ENCODE measurements around the gene SSBP3. TPM values are rescaled to one million over a fixed set of nuclear protein-coding genes. Genes with fewer than 3 reads are reported as not detected.
"Not testable (repeated sequence)": the region's sequence is repeated elsewhere in the genome, so short reads cannot be mapped to it uniquely, and the experiment has no call there.

The SSBP3 gene
- total RNA-seq, 2 experiments from 2014 or later = 90.0 TPM

DNA sequence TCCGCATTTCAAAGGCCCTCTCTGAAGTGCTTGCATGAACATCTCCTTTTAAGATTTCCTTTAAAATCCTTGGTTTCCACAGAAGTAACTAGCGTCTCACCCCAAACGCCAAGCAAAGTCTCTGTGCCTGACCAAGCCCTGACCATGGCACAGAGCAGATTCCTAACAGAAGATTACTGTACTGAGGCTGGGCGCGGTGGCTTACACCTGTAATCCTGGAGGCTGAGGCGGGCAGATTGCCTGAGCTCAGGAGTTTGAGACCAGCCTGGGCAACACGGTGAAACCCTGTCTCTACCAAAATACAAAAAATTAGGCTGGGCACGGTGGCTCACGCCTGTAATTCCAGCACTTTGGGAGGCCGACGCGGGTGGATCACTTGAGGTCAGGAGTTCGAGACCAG lies 60.6 kb downstream of the SSBP3 start:
- H3K4me1 Mint-ChIP-seq; H3K27me3 Mint-ChIP-seq; H3K27ac Mint-ChIP-seq; DNase-seq; H3K4me3 Mint-ChIP-seq; CTCF ChIA-PET; H3K36me3 Mint-ChIP-seq (ENCODE audit: low read depth); H3K9me3 Mint-ChIP-seq: not testable (repeated sequence)
- POLR2A ChIA-PET = interaction anchor here (1.1 kb wide), 1 partner anchor 10 kb away, joined by 3 read pairs; no protein-coding TSS in a partner anchor

GRCh38 chr1:54345116-54345515 lies 61.1 kb downstream of the SSBP3 start:
- no peak for DNase-seq
- H3K27ac Mint-ChIP-seq = no peak overlapping the region
- no peak overlapping the region for H3K4me3 Mint-ChIP-seq
- H3K36me3 Mint-ChIP-seq (ENCODE audit: low read depth) = no peaks in the 10 kb centered on the region
- POLR2A ChIA-PET = interaction anchor here (1.1 kb wide), 1 partner anchor 11 kb away, joined by 3 read pairs; no protein-coding TSS in a partner anchor
- peaks cover 9% of the 10 kb centered on the region for H3K4me1 Mint-ChIP-seq
- H3K9me3 Mint-ChIP-seq = no peaks in the 10 kb centered on the region
- H3K27me3 Mint-ChIP-seq = no peaks in the 10 kb centered on the region
- CTCF ChIA-PET = no interaction called here

DNA sequence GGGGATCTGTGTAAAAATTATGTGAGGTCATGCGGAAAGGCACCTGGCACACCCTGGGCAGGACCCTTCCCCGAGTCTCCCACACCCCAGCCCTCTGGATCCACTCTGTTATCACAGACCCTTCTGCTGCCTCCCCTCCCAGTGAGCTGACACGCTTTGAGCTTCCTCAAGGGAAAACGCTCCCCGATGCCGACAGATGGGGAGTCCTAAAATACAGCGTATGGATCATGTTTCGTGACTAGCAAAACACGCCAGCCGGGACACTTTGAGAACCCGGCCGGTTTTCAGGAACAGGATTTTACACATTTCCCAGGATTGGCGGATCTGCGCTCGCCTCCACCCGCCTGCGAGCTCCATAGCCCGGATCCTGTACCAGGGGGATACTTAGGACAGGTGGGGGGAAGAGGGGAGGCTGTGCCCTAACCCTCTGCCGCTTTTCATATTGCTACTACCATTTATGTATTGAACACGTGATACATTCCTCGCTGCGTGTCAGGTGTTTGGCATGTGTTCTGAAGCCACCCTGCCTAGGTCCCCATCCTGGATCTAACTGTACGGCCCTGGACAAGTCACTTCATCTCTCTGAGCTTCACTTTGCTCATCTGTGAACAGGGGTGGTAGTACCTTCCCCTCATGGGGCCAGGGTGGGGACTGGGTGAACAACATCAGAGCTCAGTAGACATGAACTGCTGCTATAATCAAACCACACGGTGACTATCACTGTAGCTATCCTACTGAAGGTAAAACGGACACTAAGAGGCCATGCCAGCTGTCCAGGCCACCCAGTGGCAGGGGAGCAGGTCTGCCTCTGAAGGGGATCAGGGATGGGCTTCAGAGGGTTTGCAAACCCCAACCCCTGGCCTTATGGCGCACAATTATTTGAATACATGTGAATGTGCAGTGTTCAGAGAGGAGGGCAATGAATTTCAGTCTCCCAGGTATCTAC lies 63.2 kb downstream of the SSBP3 start:
- no peak overlapping the region for H3K27ac Mint-ChIP-seq
- no peaks in the 10 kb centered on the region for H3K36me3 Mint-ChIP-seq (ENCODE audit: low read depth)
- H3K4me3 Mint-ChIP-seq = no peak overlapping the region
- H3K27me3 Mint-ChIP-seq = no peaks in the 10 kb centered on the region
- ChIA-PET CTCF (no interaction called here), POLR2A (no interaction called here)
- H3K9me3 Mint-ChIP-seq = no peaks in the 10 kb centered on the region
- DNase-seq = no peak
- peaks cover 10% of the 10 kb centered on the region for H3K4me1 Mint-ChIP-seq

GRCh38 chr1:54342288-54342687 lies 63.9 kb downstream of the SSBP3 start:
- Mint-ChIP-seq H3K9me3 (no peaks in the 10 kb centered on the region), H3K36me3 (ENCODE audit: low read depth) (no peaks in the 10 kb centered on the region), H3K4me1 (peaks cover 8% of the 10 kb centered on the region), H3K4me3 (no peak overlapping the region), H3K27me3 (no peaks in the 10 kb centered on the region), H3K27ac (no peak overlapping the region)
- no peak for DNase-seq
- POLR2A ChIA-PET = no interaction called here
- CTCF ChIA-PET = no interaction called here

GRCh38 chr1:54341763-54342162 lies 64.4 kb downstream of the SSBP3 start:
- CTCF ChIA-PET = no interaction called here

DNA sequence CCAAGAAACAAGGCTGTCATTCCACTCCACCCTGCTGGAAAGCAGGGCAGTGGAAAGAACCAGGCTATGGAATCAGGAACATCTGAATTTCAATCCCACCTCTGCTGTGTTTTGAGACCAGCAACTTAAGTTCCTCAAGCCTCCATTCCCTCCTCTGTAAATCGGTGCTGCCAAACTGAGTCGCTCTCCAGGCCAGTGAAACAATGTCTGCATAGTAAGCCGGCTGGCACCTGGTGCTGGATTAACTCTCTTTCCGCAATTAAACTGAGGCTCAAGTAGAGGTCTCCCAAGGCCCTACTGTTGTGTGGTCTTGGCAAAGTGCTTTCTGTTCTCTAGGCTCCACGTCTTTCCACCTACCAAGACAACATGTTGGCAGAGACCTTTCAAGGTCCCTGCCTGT lies 65.3 kb downstream of the SSBP3 start:
- H3K9me3 Mint-ChIP-seq = no peaks in the 10 kb centered on the region
- H3K36me3 Mint-ChIP-seq (ENCODE audit: low read depth) = no peaks in the 10 kb centered on the region
- no peaks in the 10 kb centered on the region for H3K27me3 Mint-ChIP-seq
- CTCF ChIA-PET = no interaction called here
- no peak overlapping the region for H3K4me3 Mint-ChIP-seq
- DNase-seq = no peak
- POLR2A ChIA-PET = no interaction called here
- no peak overlapping the region for H3K27ac Mint-ChIP-seq
- H3K4me1 Mint-ChIP-seq = peaks cover 8% of the 10 kb centered on the region

More at GRCh38 chr1:54341763-54342162, 64.4 kb downstream of the SSBP3 start:
- H3K36me3 Mint-ChIP-seq (ENCODE audit: low read depth) = no peaks in the 10 kb centered on the region
- no peak overlapping the region for H3K27ac Mint-ChIP-seq
- no peaks in the 10 kb centered on the region for H3K9me3 Mint-ChIP-seq
- no peak for DNase-seq
- H3K4me1 Mint-ChIP-seq = peaks cover 8% of the 10 kb centered on the region
- H3K4me3 Mint-ChIP-seq = no peak overlapping the region
- no peaks in the 10 kb centered on the region for H3K27me3 Mint-ChIP-seq
- POLR2A ChIA-PET = no interaction called here

GRCh38 chr1:54340434-54340833 lies 65.8 kb downstream of the SSBP3 start:
- POLR2A ChIA-PET = no interaction called here
- H3K27me3 Mint-ChIP-seq = no peaks in the 10 kb centered on the region
- no peak overlapping the region for H3K27ac Mint-ChIP-seq
- H3K4me3 Mint-ChIP-seq = no peak overlapping the region
- peaks cover 8% of the 10 kb centered on the region for H3K4me1 Mint-ChIP-seq
- H3K9me3 Mint-ChIP-seq = no peaks in the 10 kb centered on the region
- H3K36me3 Mint-ChIP-seq (ENCODE audit: low read depth) = no peaks in the 10 kb centered on the region
- CTCF ChIA-PET = no interaction called here
- DNase-seq = no peak

DNA sequence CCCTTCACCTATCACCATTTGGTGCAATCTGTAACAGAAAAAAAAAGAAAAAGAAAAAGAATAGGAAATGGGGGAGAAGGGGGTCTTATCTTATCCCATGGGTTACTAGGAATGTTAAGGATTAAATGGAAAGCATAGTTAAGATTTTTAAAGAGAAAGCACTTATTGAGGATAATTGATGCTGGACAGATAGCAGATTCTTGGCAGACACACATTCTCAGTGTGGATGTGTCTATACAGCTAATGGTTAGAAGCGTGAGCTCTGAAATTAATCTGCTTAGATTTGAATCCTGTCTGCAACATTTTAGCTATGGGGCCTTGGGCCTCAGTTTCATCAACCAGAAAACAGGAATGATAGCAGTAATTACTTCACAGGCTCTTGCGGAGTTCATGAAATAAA lies 67.1 kb downstream of the SSBP3 start:
- Mint-ChIP-seq H3K27ac (no peak overlapping the region), H3K36me3 (ENCODE audit: low read depth) (no peaks in the 10 kb centered on the region), H3K9me3 (no peaks in the 10 kb centered on the region), H3K4me1 (peaks cover 8% of the 10 kb centered on the region), H3K4me3 (no peak overlapping the region), H3K27me3 (no peaks in the 10 kb centered on the region)
- ChIA-PET POLR2A (no interaction called here), CTCF (no interaction called here)
- no peak for DNase-seq

GRCh38 chr1:54338464-54338863 lies 67.7 kb downstream of the SSBP3 start:
- CTCF ChIA-PET = no interaction called here
- DNase-seq = no peak
- Mint-ChIP-seq H3K27ac (no peak overlapping the region), H3K27me3 (no peaks in the 10 kb centered on the region), H3K36me3 (ENCODE audit: low read depth) (no peaks in the 10 kb centered on the region), H3K9me3 (no peaks in the 10 kb centered on the region), H3K4me3 (no peak overlapping the region), H3K4me1 (peaks cover 8% of the 10 kb centered on the region)
- POLR2A ChIA-PET = no interaction called here

- no peaks in the 10 kb centered on the region for H3K27me3 Mint-ChIP-seq
- H3K27ac Mint-ChIP-seq = no peak overlapping the region
- no peaks in the 10 kb centered on the region for H3K36me3 Mint-ChIP-seq (ENCODE audit: low read depth)
- no peak for DNase-seq
- ChIA-PET CTCF (no interaction called here), POLR2A (no interaction called here)
- no peak overlapping the region for H3K4me3 Mint-ChIP-seq
- peaks cover 8% of the 10 kb centered on the region for H3K4me1 Mint-ChIP-seq
- H3K9me3 Mint-ChIP-seq = no peaks in the 10 kb centered on the region
Observed at GRCh38 chr1:54337928-54338327, 68.3 kb downstream of the SSBP3 start.

GRCh38 chr1:54337034-54337433 lies 69.2 kb downstream of the SSBP3 start:
- POLR2A ChIA-PET = no interaction called here
- no peak overlapping the region for H3K27ac Mint-ChIP-seq

DNA sequence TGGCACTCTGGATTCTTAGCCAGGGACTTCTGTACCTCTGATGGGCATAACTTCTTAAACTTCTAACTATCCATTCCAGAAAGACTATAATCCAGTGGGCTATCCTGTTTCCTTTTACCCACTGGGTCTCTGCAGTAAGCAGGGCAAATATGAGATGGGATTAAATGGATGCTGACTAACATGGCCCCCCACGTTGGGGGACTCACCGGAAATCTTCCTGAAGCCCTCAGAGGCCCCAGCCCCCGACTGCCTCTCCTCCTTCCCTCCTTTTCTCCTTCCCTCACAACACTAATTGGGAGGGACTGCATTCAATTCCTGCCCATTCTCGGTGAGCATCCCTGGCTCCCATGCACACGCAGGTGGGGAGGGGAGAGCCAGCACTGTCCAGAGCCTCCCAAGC lies 70.1 kb downstream of the SSBP3 start:
- H3K9me3 Mint-ChIP-seq = no peaks in the 10 kb centered on the region
- CTCF ChIA-PET = no interaction called here
- no peak for DNase-seq
- no peaks in the 10 kb centered on the region for H3K36me3 Mint-ChIP-seq (ENCODE audit: low read depth)
- no peak overlapping the region for H3K27ac Mint-ChIP-seq
- H3K27me3 Mint-ChIP-seq = no peaks in the 10 kb centered on the region
- peaks cover 8% of the 10 kb centered on the region for H3K4me1 Mint-ChIP-seq
- H3K4me3 Mint-ChIP-seq = no peak overlapping the region
- POLR2A ChIA-PET = no interaction called here

More at GRCh38 chr1:54337034-54337433, 69.2 kb downstream of the SSBP3 start:
- Mint-ChIP-seq H3K9me3 (no peaks in the 10 kb centered on the region), H3K4me1 (peaks cover 8% of the 10 kb centered on the region), H3K27me3 (no peaks in the 10 kb centered on the region), H3K4me3 (no peak overlapping the region), H3K36me3 (ENCODE audit: low read depth) (no peaks in the 10 kb centered on the region)
- DNase-seq = no peak
- CTCF ChIA-PET = no interaction called here

- no peak overlapping the region for H3K27ac Mint-ChIP-seq
- ChIA-PET CTCF (no interaction called here), POLR2A (no interaction called here)
- H3K4me3 Mint-ChIP-seq = no peak overlapping the region
- no peaks in the 10 kb centered on the region for H3K9me3 Mint-ChIP-seq
- H3K27me3 Mint-ChIP-seq = no peaks in the 10 kb centered on the region
- no peak for DNase-seq
- peaks cover 8% of the 10 kb centered on the region for H3K4me1 Mint-ChIP-seq
- no peaks in the 10 kb centered on the region for H3K36me3 Mint-ChIP-seq (ENCODE audit: low read depth)
Observed at GRCh38 chr1:54335755-54336108, 70.5 kb downstream of the SSBP3 start.

DNA sequence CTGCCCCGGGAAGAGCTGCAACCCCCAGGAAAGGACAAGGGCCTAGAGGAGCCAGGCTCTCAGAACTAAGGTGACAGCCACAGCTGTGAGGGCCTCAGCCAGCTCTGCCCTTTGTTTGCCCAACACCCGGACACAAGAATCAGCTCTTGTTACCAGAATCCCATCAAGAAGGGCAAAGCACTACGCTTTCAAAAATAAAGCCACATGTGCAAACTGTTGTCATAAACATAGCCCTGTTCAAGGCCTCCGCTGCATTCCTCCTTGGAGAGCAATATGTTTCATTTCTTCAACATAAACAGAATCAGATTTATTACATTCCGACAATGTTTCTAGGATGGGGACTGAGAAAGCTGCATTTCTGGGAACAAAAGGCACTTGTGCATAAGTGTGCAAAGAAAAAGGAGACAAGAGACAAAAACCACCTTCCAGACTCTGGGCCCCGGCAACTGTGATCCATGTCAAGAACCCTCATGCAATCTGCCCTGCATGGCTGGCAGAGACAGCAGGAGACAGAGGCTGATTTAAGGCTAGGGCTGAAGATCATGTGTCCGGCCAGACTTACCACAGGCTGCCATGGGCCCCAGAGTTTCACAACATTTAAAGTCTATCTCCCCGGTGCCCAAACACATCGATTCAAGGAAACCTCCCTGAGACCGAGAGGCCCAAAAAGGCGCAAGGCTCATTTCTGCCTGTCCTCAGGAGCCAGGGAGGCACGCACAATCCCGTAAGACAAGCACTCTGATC lies 71.0 kb downstream of the SSBP3 start:
- ChIA-PET POLR2A (no interaction called here), CTCF (no interaction called here)
- Mint-ChIP-seq H3K36me3 (ENCODE audit: low read depth) (no peaks in the 10 kb centered on the region), H3K4me3 (no peak overlapping the region), H3K27ac (no peak overlapping the region), H3K4me1 (peaks cover 8% of the 10 kb centered on the region), H3K9me3 (no peaks in the 10 kb centered on the region), H3K27me3 (no peaks in the 10 kb centered on the region)
- no peak for DNase-seq

Measured in activated CD4-positive, alpha-beta memory T cell treated with anti-CD3 and anti-CD28 coated beads, Interleukin-2, amount 10 ng/mL, durations not matched to agents 7 days and 5 days (primary cell).